GM13976 (cell line): ENCODE measurements around the gene ANK3.

ENCODE experiments used
- DNase-seq: peaks from one replicate; pipeline ENCODE4 v3.0.0; 2012; ENCODE audit warnings: low spot score
- in situ Hi-C: fragments of 300-500 bp; cut with MboI; formaldehyde crosslinking; loops from one replicate; pipeline ENCODE4 v1.12.0; 2022; ENCODE audit warnings: low sequenced_read_pairs, mixed read lengths, inconsistent platforms; ENCODE audit not compliant: unreplicated experiment
- TF ChIP-seq, protein P1 (sequence below): IDR thresholded peaks from 2 replicates; pipeline ENCODE4 v1.5.1; 2012; ENCODE audit warnings: borderline replicate concordance, mild to moderate bottlenecking; ENCODE audit not compliant: insufficient read depth; ENCODE audit errors: extremely low read depth, missing control alignments, control extremely low read depth

Gene ANK3

DNA sequence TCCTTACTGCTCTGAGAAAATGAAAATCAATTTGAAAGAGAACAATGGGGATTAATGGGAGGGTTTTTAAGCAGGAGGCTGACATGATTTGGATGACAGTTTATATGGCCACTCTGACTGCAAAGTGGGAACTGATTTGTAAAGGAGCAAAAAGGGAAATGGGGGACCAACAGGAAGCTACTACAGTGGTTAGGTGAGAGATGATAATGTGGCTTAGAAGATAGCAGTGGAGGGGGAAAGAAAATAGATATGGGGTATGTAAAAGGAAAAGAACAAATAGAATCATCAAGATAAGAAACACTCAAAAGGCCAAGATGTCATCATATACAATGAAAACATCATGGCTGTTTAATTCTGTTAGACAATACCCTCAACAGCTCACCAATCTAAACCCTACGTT, 177.5 kb downstream of the ANK3 start:
- DNase-seq: no peak
- in situ Hi-C loops: loop anchor here (25.0 kb wide), 1 partner anchor 575 kb away; no protein-coding TSS in a partner anchor
- TF ChIP-seq, protein P1, sequence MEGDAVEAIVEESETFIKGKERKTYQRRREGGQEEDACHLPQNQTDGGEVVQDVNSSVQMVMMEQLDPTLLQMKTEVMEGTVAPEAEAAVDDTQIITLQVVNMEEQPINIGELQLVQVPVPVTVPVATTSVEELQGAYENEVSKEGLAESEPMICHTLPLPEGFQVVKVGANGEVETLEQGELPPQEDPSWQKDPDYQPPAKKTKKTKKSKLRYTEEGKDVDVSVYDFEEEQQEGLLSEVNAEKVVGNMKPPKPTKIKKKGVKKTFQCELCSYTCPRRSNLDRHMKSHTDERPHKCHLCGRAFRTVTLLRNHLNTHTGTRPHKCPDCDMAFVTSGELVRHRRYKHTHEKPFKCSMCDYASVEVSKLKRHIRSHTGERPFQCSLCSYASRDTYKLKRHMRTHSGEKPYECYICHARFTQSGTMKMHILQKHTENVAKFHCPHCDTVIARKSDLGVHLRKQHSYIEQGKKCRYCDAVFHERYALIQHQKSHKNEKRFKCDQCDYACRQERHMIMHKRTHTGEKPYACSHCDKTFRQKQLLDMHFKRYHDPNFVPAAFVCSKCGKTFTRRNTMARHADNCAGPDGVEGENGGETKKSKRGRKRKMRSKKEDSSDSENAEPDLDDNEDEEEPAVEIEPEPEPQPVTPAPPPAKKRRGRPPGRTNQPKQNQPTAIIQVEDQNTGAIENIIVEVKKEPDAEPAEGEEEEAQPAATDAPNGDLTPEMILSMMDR: no peak

DNA sequence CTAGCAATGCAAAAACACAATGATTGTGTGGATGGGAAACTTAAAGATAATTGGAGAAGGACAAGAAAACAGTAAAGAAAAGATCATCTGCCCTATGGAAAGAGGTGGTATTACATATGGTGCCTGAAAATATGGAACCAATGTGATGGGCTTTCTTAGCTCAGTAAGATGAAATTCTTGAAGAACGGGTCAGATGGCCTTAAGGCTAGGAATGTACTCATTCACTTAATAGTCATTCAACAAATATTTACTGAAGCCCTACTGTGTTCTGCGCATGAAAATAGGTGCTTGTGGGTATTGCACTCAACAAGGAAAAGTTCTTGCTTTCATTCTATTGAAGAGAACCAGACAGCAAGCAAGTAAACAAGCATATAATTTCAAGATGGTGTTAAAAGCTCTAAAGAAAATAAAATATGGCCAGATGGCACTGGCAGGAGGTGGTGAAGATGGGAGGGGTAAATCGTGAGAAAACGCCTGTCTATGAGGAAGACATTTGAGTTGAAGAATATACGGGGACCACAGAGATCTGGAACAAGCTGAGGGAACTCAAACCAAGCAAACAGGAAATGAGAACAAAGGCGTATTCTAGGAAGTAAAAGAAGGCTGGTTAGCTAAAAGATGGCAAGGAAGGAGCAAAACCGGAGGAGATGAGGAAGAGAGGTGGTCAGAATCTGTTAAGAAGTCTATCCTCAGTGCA, 179.7 kb downstream of the ANK3 start:
- DNase-seq: no peak

DNA sequence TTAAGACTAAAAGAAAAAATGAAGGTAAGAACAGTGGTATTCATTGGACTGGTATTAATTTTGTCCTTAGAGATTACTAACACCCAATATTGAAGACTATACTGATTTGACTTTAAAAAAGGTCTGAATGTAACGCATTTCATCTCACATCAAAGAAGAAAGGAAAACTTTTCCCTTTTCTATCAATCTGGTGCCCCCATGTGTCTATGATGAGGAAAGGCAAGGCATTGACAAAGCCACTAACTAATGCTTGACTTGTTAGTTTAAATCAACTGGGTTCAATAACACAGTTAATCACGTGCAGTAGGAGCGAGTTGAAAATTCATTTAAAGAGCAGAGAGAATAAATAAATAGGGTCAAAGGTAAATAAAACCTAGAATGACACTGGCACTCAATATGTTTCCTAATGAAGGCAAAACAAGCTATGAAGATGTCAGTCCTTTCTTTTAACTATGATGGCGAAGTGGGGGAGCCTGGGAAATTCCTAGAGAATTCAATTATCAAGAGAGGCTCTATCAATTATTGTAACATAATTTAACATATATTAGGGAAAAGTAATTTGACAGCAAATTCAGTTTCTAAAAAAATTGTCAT, 180.9 kb downstream of the ANK3 start:
- in situ Hi-C loops: loop anchor here (25.0 kb wide), 1 partner anchor 571 kb away; no protein-coding TSS in a partner anchor
- no peak for DNase-seq
- TF ChIP-seq, protein P1: peak; percentile 51

More for the DNA sequence above, 179.7 kb downstream of the ANK3 start:
- in situ Hi-C loops: loop anchor here (25.0 kb wide), 1 partner anchor 573 kb away; no protein-coding TSS in a partner anchor
- TF ChIP-seq, protein P1: no peak

DNA sequence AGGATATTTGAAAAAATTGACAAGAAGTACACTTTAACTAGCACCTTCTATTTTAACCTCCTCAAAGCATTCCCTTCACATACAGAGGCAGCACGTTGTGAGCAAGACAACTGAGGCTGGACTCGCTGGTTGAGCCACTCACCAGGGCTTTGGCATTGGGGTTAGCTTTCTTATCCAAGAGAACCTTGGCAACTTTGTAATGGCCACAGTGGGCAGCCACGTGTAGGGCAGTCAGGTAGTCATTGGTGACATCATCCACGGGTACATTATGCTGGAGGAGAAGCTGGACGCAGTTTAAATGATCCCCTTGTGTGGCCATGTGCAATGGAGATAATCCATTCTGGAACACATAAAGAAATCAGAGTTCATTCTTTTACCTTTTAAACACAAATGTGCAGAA, 181.8 kb downstream of the ANK3 start:
- no peak for DNase-seq
- in situ Hi-C loops: loop anchor here (25.0 kb wide), 1 partner anchor 571 kb away; no protein-coding TSS in a partner anchor
- TF ChIP-seq, protein P1: no peak

DNA sequence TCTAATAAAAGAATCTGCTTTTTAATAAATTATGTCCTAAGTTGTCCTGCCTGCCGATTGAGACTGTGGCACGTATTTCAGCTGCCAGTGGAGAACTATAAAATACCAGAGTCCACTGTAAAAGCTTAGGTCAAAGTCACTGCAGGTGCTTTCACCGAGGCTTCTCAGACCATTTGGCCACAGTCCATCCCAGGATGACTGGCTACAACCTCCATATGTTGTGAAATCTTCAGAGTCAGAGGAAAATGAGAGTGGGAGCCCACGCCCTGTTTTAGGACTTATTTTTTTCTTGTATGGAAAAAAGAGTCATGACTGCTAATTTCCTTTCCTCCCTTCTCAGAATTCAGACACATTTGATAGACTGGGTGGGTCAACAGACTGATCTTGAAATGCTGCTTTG, 182.9 kb downstream of the ANK3 start:
- no peak for DNase-seq
- TF ChIP-seq, protein P1: no peak
- in situ Hi-C loops: loop anchor here (25.0 kb wide), 1 partner anchor 569 kb away; no protein-coding TSS in a partner anchor

DNA sequence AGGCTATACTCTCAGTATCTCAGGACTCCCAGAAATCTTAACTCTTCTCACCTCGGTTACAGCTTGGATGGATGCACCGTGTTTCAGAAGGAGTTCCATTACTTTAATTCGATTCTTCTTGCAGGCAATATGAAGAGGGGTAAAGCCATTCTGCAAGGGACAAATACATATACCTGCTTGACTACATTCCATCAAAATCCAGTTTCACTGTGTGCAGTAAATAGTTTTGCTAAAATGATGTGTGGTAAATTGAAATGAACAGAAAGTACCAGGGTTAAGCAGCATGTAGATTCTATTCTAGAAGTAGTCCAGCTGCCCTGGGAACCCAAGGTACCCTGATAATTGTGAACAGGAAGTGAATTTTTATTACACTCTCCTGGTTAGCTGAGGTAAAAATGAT, 183.9 kb downstream of the ANK3 start:
- in situ Hi-C loops: loop anchor here (25.0 kb wide), 1 partner anchor 568 kb away; no protein-coding TSS in a partner anchor
- TF ChIP-seq, protein P1: no peak
- no peak for DNase-seq
